Heart left ventricle (tissue), 13 donors: ENCODE results near the gene EFNA2.

Experiments used
- POLR2A ChIP-seq, 2 donors: fragments of 450-650 bp; IDR thresholded peaks; one replicate each; pipeline ENCODE4 v1.6.1; 2017; ENCODE audit warnings: antibody characterized with exemption in 2 of 2, mild to moderate bottlenecking in 2 of 2, moderate library complexity in 2 of 2
- TF ChIP-seq, protein P1 (sequence below), 12 donors: fragments of 200-600 bp; sonication (generic) in 4 of 12; IDR thresholded peaks; one replicate each; pipeline versions ENCODE4 v1.5.0 to v1.8.0; 2018 to 2022; ENCODE audit warnings: antibody characterized with exemption in 12 of 12, mild to moderate bottlenecking in 5 of 12
- donor health status: ischemic (EF 13 %, LVEDD 7.1; RV severe dilation, severe dysfunction).
- donor health status: DM: no; HTN: yes; CAD: no.
- donor health status: DM: no; HTN: no; CAD: no.
- donor health status: ischemic (EF 25% LVEDD 6.9; RV normal size, moderate dysfunction).
- donor health status: ischemic (EF 25% LVEDD 5.7; RV mildly dilated, moderate dysfunction).
- donor health status: ischemic (EF 35%, LVEDD 5.7; RV mildly dilated, moderate dysfunction).
- donor health status: nonischemic (EF 11% LVEDD 7.7; RV severe dilation, severe dysfunction).
- donor health status: DM: yes; HTN: yes; CAD: no.
- donor health status: PGD.
- donor health status: ischemic (EF 29% LVEDD 5.4; RV normal size, mild dysfunction).
- donor health status: nonischemic (EF 23%, LVEDD 6.1; RV moderate dilation, normal function).

DNA sequence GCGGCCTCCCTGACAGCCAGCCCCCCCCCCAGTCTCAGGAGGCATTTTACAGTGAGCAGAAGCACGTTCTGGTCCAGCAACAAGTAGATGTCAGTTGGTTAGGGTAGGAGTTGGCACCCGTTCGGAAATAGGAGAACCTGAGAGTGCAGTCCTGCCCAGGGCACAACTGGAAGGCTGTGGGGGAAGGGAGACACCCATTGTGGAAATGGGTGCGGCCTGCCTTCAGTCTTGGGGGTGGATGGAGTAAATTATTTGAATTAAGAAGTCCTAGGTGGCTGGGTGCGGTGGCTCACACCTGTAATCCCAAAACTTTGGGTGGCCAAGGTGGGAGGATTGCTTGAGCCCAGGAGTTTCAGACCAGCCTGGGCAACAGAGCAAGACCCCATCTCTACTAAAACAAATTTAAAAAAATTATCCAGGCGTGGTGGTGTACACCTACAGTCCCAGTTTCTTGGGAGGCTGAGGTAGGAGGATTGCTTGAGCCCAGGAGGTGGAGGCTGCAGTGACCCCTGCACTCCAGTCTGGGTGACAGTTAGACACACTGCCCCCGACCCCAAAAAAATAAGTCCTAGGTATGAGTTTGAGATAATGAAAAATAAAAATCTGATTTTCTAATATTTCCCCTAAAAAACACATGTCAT is 15.3 kb upstream of the EFNA2 start:
- TF ChIP-seq, protein P1, sequence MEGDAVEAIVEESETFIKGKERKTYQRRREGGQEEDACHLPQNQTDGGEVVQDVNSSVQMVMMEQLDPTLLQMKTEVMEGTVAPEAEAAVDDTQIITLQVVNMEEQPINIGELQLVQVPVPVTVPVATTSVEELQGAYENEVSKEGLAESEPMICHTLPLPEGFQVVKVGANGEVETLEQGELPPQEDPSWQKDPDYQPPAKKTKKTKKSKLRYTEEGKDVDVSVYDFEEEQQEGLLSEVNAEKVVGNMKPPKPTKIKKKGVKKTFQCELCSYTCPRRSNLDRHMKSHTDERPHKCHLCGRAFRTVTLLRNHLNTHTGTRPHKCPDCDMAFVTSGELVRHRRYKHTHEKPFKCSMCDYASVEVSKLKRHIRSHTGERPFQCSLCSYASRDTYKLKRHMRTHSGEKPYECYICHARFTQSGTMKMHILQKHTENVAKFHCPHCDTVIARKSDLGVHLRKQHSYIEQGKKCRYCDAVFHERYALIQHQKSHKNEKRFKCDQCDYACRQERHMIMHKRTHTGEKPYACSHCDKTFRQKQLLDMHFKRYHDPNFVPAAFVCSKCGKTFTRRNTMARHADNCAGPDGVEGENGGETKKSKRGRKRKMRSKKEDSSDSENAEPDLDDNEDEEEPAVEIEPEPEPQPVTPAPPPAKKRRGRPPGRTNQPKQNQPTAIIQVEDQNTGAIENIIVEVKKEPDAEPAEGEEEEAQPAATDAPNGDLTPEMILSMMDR (IDR thresholded peaks at IDR 0.05), result no peak
- no peak for TF ChIP-seq POLR2A (IDR thresholded peaks at IDR 0.05)
